ENCODE results near the gene ATRNL1. TPM values are rescaled to one million over a fixed set of nuclear protein-coding genes. Genes with fewer than 3 reads are reported as not detected.
A peak's percentile ranks its signal among the peaks of the same experiment; 100 is the strongest.

The ATRNL1 gene
- polyA plus RNA-seq, 3 donors = not detected

- Histone ChIP-seq H3K4me3 (replicated peaks in 1 of 3; ENCODE audit: low read depth in 2 of 3, low read length in 3 of 3) (no peak overlapping the region), H3K9me3 (replicated peaks in 1 of 2; ENCODE audit: control insufficient read depth in 1 of 2, insufficient read depth in 1 of 2, low read length in 2 of 2) (peaks cover 4 to 13% of the 10 kb centered on the region in 2 donors), H3K27ac (ENCODE audit: low read depth in 1 of 2, low read length in 2 of 2) (no peak overlapping the region), H3K36me3 (replicated peaks in 1 of 2; ENCODE audit: control insufficient read depth in 1 of 2, insufficient read depth in 2 of 2, low read length in 2 of 2) (no peaks in the 10 kb centered on the region), H3K4me1 (ENCODE audit: control insufficient read depth in 1 of 2, insufficient read depth in 2 of 2, low read length in 2 of 2) (peaks cover 0 to 11% of the 10 kb centered on the region in 2 donors), H2AFZ (ENCODE audit: insufficient read depth, low read depth, low read length, poor library complexity, severe bottlenecking) (no peak overlapping the region), H3K27me3 (ENCODE audit: control insufficient read depth in 2 of 2, insufficient read depth in 2 of 2, low read length in 2 of 2) (peaks cover 50 to 57% of the 10 kb centered on the region in 2 donors), H3K4me2 (replicated peaks; ENCODE audit: extremely low read depth, low read length, poor library complexity, severe bottlenecking) (no peak overlapping the region), H4K20me1 (ENCODE audit: insufficient read depth, low read length) (no peaks in the 10 kb centered on the region), H3K79me2 (ENCODE audit: insufficient read depth, low read length) (no peaks in the 10 kb centered on the region), H3K9ac (ENCODE audit: insufficient read depth, low read length, poor library complexity, severe bottlenecking) (no peak overlapping the region)
- peaks cover 0 to 3% of the 10 kb centered on the region in 2 donors for H3K36me3 Mint-ChIP-seq
- peaks cover 3 to 17% (median 9%) of the 10 kb centered on the region in 7 donors for H3K9me3 Mint-ChIP-seq
- H3K4me3 Mint-ChIP-seq = peak overlapping the region in 1 of 2 donors; percentile 31
- H3K4me1 Mint-ChIP-seq = peaks cover 2% of the 10 kb centered on the region
- H3K27me3 Mint-ChIP-seq (ENCODE audit: low read depth in 3 of 3) = peaks cover 43 to 62% (median 50%) of the 10 kb centered on the region in 3 donors
- 85% methylated on average over 3 of the region's 6 CpGs for WGBS (ENCODE audit: insufficient coverage)
- no peak overlapping the region for H3K27ac Mint-ChIP-seq
- DNase-seq = no peak
- intact Hi-C loops (cut with micrococcal nuclease) = no loop called here
- no peak for TF ChIP-seq CTCF (IDR thresholded peaks at IDR 0.05)
Measured at GRCh38 chr10:115091161-115091560, 2.0 kb upstream of the ATRNL1 start.

GRCh38 chr10:115092258-115092554, 959 bp upstream of the ATRNL1 start:
- H3K9me3 ChIP-seq (replicated peaks in 1 of 2; ENCODE audit: control insufficient read depth in 1 of 2, insufficient read depth in 1 of 2, low read length in 2 of 2) = peaks cover under 1 to 13% of the 10 kb centered on the region in 2 donors
- Mint-ChIP-seq H3K36me3 (peaks cover 0 to 3% of the 10 kb centered on the region in 2 donors), H3K9me3 (peaks cover 3 to 15% (median 6%) of the 10 kb centered on the region in 7 donors), H3K27ac (no peak overlapping the region), H3K4me3 (peak overlapping the region in 1 of 2 donors; percentile 89), H3K4me1 (peaks cover 2% of the 10 kb centered on the region), H3K27me3 (ENCODE audit: low read depth in 3 of 3) (peaks cover 44 to 70% (median 55%) of the 10 kb centered on the region in 3 donors)
- peaks cover 54 to 57% of the 10 kb centered on the region in 2 donors for H3K27me3 ChIP-seq (ENCODE audit: control insufficient read depth in 2 of 2, insufficient read depth in 2 of 2, low read length in 2 of 2)
- no peaks in the 10 kb centered on the region for H4K20me1 ChIP-seq (ENCODE audit: insufficient read depth, low read length)
- no peaks in the 10 kb centered on the region for H3K79me2 ChIP-seq (ENCODE audit: insufficient read depth, low read length)
- H3K4me2 ChIP-seq (replicated peaks; ENCODE audit: extremely low read depth, low read length, poor library complexity, severe bottlenecking) = peak overlapping the region; percentile 55
- H2AFZ ChIP-seq (ENCODE audit: insufficient read depth, low read depth, low read length, poor library complexity, severe bottlenecking) = peak overlapping the region; percentile 21
- intact Hi-C loops (cut with micrococcal nuclease) = no loop called here
- peaks cover 0 to 11% of the 10 kb centered on the region in 2 donors for H3K4me1 ChIP-seq (ENCODE audit: control insufficient read depth in 1 of 2, insufficient read depth in 2 of 2, low read length in 2 of 2)
- no peak for DNase-seq
- under 1% methylated on average over 10 of the region's 10 CpGs for WGBS (ENCODE audit: insufficient coverage)
- H3K36me3 ChIP-seq (replicated peaks in 1 of 2; ENCODE audit: control insufficient read depth in 1 of 2, insufficient read depth in 2 of 2, low read length in 2 of 2) = no peaks in the 10 kb centered on the region
- no peak for TF ChIP-seq CTCF (IDR thresholded peaks at IDR 0.05)
- no peak overlapping the region for H3K27ac ChIP-seq (ENCODE audit: low read depth in 1 of 2, low read length in 2 of 2)
- H3K9ac ChIP-seq (ENCODE audit: insufficient read depth, low read length, poor library complexity, severe bottlenecking) = no peak overlapping the region
- H3K4me3 ChIP-seq (replicated peaks in 1 of 3; ENCODE audit: low read depth in 2 of 3, low read length in 3 of 3) = no peak overlapping the region

Data from CD14-positive monocyte (primary cell).